Fibroblast of pulmonary artery (primary cell): ENCODE data around the gene PSMA2.

ENCODE experiments used
- DNase-seq: peaks from one replicate; pipeline ENCODE4 v3.0.0-alpha.2; 2010; ENCODE audit warnings: low read depth
- H3K4me3 ChIP-seq: replicated peaks from 2 replicates; pipeline ENCODE4 v1.5.1; 2011; ENCODE audit warnings: low read depth, mild to moderate bottlenecking, control low read depth, low read length, moderate library complexity
- TF ChIP-seq, protein P1 (sequence below): IDR thresholded peaks from 2 replicates; pipeline ENCODE4 v1.5.1; 2011; ENCODE audit warnings: mild to moderate bottlenecking, control low read depth, low read length, inconsistent platforms; ENCODE audit errors: missing control alignments

Gene PSMA2

DNA sequence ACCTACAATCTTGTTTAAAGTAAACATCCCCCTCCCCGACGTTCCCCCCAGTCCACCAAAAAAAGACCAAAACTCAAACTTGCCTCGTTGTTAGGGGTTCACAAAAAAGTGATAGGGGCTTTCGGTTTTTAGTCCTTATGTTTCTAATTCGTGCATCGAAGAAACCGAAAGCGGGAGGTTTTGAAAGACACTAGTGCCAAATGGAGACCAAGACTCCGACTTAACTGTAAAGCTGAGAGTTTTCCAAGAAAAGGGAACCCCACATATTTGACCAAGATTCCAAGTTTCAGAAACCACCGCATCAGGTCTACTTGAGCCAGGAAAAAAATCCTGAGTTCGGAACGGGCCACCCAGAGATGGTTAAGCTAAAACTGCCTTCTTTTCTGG, 534 bp downstream of the PSMA2 start:
- TF ChIP-seq, protein P1, sequence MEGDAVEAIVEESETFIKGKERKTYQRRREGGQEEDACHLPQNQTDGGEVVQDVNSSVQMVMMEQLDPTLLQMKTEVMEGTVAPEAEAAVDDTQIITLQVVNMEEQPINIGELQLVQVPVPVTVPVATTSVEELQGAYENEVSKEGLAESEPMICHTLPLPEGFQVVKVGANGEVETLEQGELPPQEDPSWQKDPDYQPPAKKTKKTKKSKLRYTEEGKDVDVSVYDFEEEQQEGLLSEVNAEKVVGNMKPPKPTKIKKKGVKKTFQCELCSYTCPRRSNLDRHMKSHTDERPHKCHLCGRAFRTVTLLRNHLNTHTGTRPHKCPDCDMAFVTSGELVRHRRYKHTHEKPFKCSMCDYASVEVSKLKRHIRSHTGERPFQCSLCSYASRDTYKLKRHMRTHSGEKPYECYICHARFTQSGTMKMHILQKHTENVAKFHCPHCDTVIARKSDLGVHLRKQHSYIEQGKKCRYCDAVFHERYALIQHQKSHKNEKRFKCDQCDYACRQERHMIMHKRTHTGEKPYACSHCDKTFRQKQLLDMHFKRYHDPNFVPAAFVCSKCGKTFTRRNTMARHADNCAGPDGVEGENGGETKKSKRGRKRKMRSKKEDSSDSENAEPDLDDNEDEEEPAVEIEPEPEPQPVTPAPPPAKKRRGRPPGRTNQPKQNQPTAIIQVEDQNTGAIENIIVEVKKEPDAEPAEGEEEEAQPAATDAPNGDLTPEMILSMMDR: no peak
- no peak for DNase-seq
- H3K4me3 ChIP-seq: peak overlapping the region; percentile 96

DNA sequence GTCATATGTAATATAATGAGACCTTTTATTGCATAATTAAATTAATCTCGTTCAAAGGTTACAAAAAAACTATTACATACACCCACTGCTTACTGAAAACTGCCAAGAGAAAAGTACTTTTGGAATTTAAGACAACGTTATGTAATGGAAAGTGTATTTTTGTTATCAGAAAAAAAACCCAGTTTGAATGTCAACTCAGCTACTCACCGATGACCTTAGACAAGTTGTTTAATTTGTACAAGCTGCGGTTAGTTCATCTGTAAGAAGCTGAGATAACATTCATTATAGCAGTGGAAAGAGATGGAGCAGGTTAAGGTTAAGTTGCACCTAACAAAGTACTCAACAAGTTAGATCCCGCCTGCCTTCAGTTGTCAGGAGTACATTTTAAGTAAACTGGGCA, 1.1 kb downstream of the PSMA2 start:
- peak; percentile 27 for DNase-seq
- H3K4me3 ChIP-seq: peak overlapping the region; percentile 96
- TF ChIP-seq, protein P1: no peak

GRCh38 chr7:42929449-42929848, 2.5 kb downstream of the PSMA2 start:
- TF ChIP-seq, protein P1: no peak
- no peak for DNase-seq
- H3K4me3 ChIP-seq: peak overlapping the region; percentile 13

GRCh38 chr7:42928754-42929153, 3.2 kb downstream of the PSMA2 start:
- TF ChIP-seq, protein P1: no peak
- no peak for DNase-seq
- H3K4me3 ChIP-seq: no peak overlapping the region

GRCh38 chr7:42926204-42926603, 5.8 kb downstream of the PSMA2 start:
- DNase-seq: no peak
- H3K4me3 ChIP-seq: no peak overlapping the region
- TF ChIP-seq, protein P1: no peak

DNA sequence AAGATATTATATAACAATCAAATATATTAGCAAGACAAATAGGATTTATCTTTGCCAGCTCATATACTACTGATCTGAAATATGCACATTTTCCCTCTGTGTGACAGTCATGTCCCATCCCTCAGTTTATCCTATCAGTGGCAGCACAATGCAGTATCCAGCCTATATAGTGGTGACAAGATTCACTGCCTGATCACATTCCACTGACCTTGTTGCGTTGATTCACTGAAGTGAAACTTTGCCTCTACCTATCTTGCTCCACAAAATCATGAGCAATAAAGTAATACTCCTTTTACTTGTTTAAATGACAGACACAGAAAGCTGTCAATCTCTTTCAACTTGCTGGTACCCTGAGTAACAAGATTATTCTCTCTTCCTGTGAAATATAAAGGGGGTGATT, 6.3 kb downstream of the PSMA2 start:
- TF ChIP-seq, protein P1: no peak
- no peak overlapping the region for H3K4me3 ChIP-seq
- DNase-seq: no peak

DNA sequence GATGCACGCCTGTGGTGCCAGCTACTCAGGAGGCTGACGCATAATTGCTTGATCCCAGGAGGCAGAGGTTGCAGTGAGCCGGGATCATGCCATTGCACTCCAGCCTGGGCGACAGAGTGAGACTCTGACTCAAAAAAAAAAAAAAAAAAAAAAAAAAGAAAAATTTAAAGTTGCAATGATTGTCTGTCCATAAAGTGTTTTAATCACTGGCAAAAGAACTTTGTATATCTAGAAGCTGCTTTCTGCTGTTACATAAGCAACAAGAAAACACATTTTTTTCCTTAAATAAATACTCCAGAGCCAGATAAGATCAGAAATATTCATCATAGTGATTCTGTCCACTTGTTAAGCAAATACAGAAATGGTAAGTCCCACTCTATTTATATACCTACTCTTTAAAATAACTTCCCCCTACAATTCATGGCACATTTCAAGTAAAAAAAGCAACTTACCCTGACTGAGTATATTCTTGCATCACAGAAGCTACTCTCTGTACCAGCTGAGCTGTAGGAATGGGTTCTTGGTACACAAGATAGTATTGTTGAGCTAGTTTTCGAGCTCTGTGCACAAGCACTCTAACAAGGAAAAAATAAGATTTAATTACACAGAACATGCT, 7.6 kb downstream of the PSMA2 start:
- no peak overlapping the region for H3K4me3 ChIP-seq
- TF ChIP-seq, protein P1: no peak
- DNase-seq: no peak
